ENCODE measurements around the gene AP5B1. TPM values are rescaled to one million over a fixed set of nuclear protein-coding genes. Genes with fewer than 3 reads are reported as not detected.

The AP5B1 gene
- total RNA-seq, 2 experiments from 2014 or later = 12.9 to 25.6 TPM

GRCh38 chr11:65794570-65795510, 14.1 kb upstream of the AP5B1 start:
- Histone ChIP-seq H3K4me2 (ENCODE audit: low read length) (no peak overlapping the region), H3K4me1 (ENCODE audit: insufficient read depth, low read length, poor library complexity, severe bottlenecking) (peaks cover 14% of the 10 kb centered on the region), H3K27ac (ENCODE audit: low read depth, low read length, poor library complexity, severe bottlenecking) (no peak overlapping the region), H2AFZ (ENCODE audit: low read length) (no peak overlapping the region), H3K9me2 (ENCODE audit: insufficient read depth, low read length) (no peaks in the 10 kb centered on the region), H4K20me1 (ENCODE audit: insufficient read depth, low read length) (no peaks in the 10 kb centered on the region), H3K79me2 (ENCODE audit: insufficient read depth, low read depth, low read length) (no peaks in the 10 kb centered on the region), H3K9me3 (ENCODE audit: low read length) (no peaks in the 10 kb centered on the region), H3K4me3 (ENCODE audit: low read depth, low read length, poor library complexity, severe bottlenecking) (no peak overlapping the region), H3K36me3 (ENCODE audit: insufficient read depth, low read length) (no peaks in the 10 kb centered on the region)
- CTCF ChIA-PET (ENCODE audit: unreplicated experiment) = no interaction called here
- no TSS peak for BruUV-seq (replicated peaks)
- TF ChIP-seq EZH2phosphoT487 (IDR thresholded peaks at IDR 0.05; ENCODE audit: borderline replicate concordance, low read depth, low read length) (no peak), CTCF (conservative IDR thresholded peaks at IDR 0.05; ENCODE audit: low read length) (no peak)
- intact Hi-C loops (cut with micrococcal nuclease; ENCODE audit: unreplicated experiment) = no loop called here
- DNase-seq (ENCODE audit: low spot score) = no peak
- POLR2A ChIA-PET = no interaction called here

GRCh38 chr11:65793625-65794400, 13.0 kb upstream of the AP5B1 start:
- ChIA-PET CTCF (ENCODE audit: unreplicated experiment) (no interaction called here), POLR2A (no interaction called here)
- Histone ChIP-seq H3K4me3 (ENCODE audit: low read depth, low read length, poor library complexity, severe bottlenecking) (no peak overlapping the region), H3K36me3 (ENCODE audit: insufficient read depth, low read length) (no peaks in the 10 kb centered on the region), H3K9me2 (ENCODE audit: insufficient read depth, low read length) (no peaks in the 10 kb centered on the region), H3K27ac (ENCODE audit: low read depth, low read length, poor library complexity, severe bottlenecking) (no peak overlapping the region), H4K20me1 (ENCODE audit: insufficient read depth, low read length) (no peaks in the 10 kb centered on the region), H3K4me2 (ENCODE audit: low read length) (no peak overlapping the region), H3K4me1 (ENCODE audit: insufficient read depth, low read length, poor library complexity, severe bottlenecking) (peaks cover 23% of the 10 kb centered on the region), H2AFZ (ENCODE audit: low read length) (no peak overlapping the region), H3K79me2 (ENCODE audit: insufficient read depth, low read depth, low read length) (no peaks in the 10 kb centered on the region), H3K9me3 (ENCODE audit: low read length) (no peaks in the 10 kb centered on the region)
- DNase-seq (ENCODE audit: low spot score) = no peak
- intact Hi-C loops (cut with micrococcal nuclease; ENCODE audit: unreplicated experiment) = no loop called here
- TF ChIP-seq CTCF (conservative IDR thresholded peaks at IDR 0.05; ENCODE audit: low read length) (no peak), EZH2phosphoT487 (IDR thresholded peaks at IDR 0.05; ENCODE audit: borderline replicate concordance, low read depth, low read length) (no peak)
- no TSS peak for BruUV-seq (replicated peaks)
